ENCODE measurements around the gene GPAT3.
"Not testable (repeated sequence)": the region's sequence is repeated elsewhere in the genome, so short reads cannot be mapped to it uniquely, and the experiment has no call there.

GPAT3 gene

DNA sequence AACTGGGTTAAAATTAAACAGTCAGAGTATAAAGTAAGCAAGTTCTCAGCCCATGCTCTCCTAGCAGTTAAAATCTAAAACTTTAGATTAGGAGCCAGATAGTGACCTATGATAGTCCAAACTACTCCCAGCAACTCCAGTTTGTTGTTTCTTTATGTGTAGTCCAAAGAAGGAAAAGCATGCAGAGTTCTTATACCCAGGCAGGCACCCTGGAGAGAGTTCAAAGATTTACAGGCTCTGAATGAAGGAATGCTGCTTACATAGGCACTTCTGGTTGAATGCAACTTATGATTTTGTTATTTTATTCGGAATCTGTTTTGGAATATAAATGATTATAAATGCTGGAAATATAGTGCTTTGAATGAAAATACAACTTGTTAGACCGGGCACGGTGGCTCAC, 67.2 kb downstream of the GPAT3 start:
- TF ChIP-seq POLR2A (IDR thresholded peaks at IDR 0.05; ENCODE audit: low read depth, low read length): no peak
- FAIRE-seq (no peak), DNase-seq (ENCODE audit: insufficient read length, low spot score) (no peak)

DNA sequence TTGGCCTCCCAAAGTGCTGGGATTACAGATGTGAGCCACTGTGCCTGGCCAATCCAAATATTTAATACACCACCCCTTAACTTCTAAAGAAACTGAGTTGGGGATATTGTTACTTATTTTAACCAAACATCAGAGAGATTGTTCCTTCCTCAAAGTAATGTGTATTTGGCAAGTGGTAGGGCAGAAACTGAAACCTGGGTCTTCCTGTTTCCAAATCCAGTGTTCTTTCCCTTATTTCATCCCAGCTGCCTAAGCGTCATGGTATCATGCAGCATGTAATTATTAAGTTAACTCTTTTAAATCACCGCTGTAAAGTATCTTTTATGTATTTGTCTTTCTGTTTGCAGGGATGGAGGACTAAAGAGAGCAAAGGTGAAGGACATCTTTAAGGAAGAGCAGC, 68.4 kb downstream of the GPAT3 start:
- FAIRE-seq: no peak
- no peak for TF ChIP-seq POLR2A (IDR thresholded peaks at IDR 0.05; ENCODE audit: low read depth, low read length)
- no peak for DNase-seq (ENCODE audit: insufficient read length, low spot score)

DNA sequence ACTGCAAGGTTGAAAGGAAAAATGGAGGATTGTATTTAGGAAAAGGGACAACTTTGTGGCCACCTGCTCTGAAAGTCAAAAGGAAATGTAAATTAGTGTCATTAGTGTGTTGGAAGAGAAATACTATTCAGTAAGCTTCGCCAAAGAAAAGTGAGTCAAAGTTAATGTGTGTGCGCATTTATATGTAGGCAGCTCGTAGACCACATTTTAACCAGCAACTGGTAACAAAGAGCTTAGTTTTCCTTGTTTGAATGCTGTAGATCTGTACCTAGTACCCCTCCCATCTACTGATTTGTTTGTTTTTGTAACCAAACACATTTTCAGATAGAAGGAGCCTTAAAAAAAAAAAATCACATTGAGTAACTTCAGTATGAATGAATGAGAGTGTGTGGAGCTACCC, 69.3 kb downstream of the GPAT3 start:
- TF ChIP-seq POLR2A (IDR thresholded peaks at IDR 0.05; ENCODE audit: low read depth, low read length): no peak
- FAIRE-seq: no peak
- no peak for DNase-seq (ENCODE audit: insufficient read length, low spot score)

DNA sequence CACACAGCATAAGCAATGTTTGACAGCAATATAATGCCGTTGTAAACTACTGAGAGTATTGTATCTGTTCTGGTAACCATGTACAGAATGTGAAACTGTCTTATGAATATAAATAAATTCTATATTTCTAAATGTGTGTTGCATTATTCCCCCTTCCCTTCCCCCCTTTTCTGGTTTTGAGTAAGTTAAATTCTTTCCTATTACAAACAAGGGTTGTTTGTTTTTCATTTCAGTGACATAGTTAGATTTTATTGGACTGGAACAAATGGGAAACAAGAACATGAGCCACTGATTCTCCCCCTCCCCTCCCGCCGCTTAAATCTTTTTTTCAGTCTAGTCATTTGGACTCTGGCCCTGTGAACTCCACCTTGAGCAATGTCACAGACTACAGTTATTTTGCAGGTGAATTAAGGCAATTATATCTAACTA, 69.8 kb downstream of the GPAT3 start:
- FAIRE-seq: no peak
- no peak for DNase-seq (ENCODE audit: insufficient read length, low spot score)

DNA sequence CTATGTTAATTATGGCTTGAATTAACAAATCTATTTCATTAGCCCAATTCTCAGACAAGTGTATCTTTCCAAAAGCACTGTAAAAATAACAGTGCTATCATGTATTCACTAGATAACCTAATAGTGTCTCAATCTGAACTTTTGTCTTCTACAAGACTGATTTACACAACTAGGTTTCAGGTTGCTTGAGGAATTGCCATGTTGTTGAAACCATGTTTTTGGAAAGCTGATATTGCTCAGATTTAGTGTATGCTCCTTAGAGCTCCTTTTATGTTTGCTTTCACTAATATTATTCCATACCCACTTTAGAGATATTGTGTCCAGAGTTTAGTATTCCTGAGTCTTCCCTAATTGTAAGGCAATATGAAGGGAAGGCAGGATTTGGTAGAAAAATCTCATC, 70.6 kb downstream of the GPAT3 start:
- no peak for FAIRE-seq
- TF ChIP-seq POLR2A (IDR thresholded peaks at IDR 0.05; ENCODE audit: low read depth, low read length): no peak
- no peak for DNase-seq (ENCODE audit: insufficient read length, low spot score)

More for the DNA sequence above, 69.8 kb downstream of the GPAT3 start:
- TF ChIP-seq POLR2A (IDR thresholded peaks at IDR 0.05; ENCODE audit: low read depth, low read length): no peak

DNA sequence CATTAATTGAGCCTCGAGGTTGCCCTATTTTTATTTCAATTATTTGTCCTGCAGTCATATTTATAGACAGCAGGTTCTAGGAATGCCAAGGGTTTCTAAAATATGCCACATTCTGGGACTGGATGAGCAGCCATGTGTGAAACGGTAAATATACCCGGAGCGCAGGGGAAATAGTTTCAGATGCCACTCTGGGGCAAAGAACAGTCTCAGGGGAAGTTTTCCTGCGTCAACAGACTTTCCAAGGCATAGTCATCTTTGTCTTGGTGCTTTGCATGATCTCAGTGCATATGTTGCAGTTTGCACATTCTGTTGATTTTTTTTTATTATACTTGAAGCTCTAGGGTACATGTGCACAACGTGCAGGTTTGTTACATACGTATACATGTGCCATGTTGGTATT, 71.0 kb downstream of the GPAT3 start:
- no peak for FAIRE-seq
- no peak for DNase-seq (ENCODE audit: insufficient read length, low spot score)
- TF ChIP-seq POLR2A (IDR thresholded peaks at IDR 0.05; ENCODE audit: low read depth, low read length): no peak

DNA sequence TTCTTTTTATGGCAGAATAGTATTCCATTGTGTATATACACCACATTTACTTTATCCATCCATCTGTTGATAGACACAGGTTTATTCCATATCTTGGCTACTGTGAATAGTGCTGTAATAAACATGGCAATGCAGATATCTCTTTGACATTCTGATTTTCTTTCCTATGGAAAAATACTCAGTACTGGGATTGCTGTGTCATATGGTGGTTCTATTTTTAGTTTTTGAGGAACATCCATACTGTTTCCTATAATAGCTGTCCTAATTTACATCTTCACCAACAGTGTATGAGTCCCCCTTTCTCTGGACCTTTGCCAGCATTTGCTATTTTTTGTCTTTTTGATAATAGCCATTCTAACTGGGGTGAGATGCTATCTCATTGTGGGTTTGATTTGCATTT, 73.5 kb downstream of the GPAT3 start:
- DNase-seq (ENCODE audit: insufficient read length, low spot score) (no peak), FAIRE-seq (no peak)
- no peak for TF ChIP-seq POLR2A (IDR thresholded peaks at IDR 0.05; ENCODE audit: low read depth, low read length)

DNA sequence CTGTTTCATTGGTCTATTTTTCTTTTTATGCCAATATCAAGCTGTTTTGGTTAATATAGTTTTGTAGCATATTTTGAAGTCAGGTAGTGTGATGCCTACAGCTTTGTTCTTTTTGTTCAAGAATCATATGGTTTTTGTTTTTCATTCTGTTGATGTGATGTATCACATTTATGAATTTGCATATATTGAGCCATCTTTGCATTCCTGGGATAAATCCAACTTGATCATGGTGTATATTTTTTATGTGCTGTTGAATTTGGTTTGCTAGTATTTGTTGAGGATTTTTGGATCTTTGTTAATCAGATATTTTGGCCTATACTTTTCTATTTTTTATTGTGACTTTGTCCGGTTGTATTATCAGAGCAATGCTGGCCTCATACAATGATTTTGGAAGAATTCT, 74.8 kb downstream of the GPAT3 start:
- TF ChIP-seq POLR2A (IDR thresholded peaks at IDR 0.05; ENCODE audit: low read depth, low read length): no peak
- DNase-seq (ENCODE audit: insufficient read length, low spot score) (no peak), FAIRE-seq (no peak)

DNA sequence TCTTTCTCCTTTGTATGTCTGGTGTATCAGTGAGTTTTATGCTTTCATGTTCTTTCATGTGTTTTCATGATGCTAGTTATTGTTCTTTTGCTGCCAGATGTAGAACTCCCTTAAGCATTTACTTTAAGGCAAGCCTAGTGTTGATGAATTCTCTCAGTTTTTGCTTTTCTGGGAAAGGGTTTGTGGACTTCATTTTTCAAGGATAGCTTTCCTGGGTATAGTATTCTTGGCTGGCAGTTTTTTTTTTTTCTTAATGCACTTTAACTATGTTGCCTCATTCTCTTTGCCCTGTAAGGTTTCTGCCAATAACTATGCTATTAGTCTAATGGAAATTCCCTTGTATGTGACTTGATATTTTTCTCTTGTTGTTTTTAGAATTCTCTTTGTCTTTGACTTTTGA, 77.1 kb downstream of the GPAT3 start:
- TF ChIP-seq POLR2A (IDR thresholded peaks at IDR 0.05; ENCODE audit: low read depth, low read length): no peak
- DNase-seq (ENCODE audit: insufficient read length, low spot score): no peak
- no peak for FAIRE-seq

DNA sequence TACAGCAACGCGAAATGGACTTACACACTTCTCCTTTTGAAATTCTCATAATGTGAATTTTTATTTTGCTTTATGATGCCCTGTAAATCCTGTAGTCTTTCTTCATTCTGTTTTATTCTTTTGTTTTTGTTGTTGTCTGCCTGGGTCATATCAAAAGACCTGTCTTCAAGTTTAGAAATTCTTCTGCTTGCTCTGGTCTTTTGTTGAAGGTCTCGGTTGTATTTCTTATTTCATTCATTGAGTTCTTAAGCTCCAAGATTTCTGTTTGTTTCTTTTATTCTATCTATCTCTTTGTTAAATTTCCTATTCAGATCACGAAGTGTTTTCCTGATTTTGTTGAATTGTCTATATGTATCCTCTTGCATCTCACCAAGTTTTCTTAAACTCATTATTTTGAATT, 78.1 kb downstream of the GPAT3 start:
- DNase-seq (ENCODE audit: insufficient read length, low spot score) (no peak), FAIRE-seq (no peak)
- TF ChIP-seq POLR2A (IDR thresholded peaks at IDR 0.05; ENCODE audit: low read depth, low read length): no peak

DNA sequence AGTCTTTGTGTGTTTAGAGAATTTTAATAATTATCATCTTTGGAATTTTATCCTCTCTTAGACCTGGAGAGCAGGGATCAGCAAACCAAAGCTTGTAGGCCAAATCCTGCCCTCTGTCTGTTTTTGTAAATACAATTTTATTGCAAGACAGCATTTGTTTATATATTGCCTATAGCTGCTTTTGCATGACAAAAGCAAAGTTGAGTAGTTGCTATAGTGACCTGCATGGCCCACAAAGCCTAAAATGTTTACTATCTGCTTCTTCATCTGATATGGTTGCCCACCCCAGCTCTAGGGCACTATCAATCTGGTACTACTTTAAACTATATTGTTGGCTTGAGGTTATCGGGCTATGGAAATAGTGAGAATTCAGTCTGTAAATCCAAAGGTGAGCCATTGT, 80.3 kb downstream of the GPAT3 start:
- no peak for TF ChIP-seq POLR2A (IDR thresholded peaks at IDR 0.05; ENCODE audit: low read depth, low read length)
- DNase-seq (ENCODE audit: insufficient read length, low spot score) (no peak), FAIRE-seq (no peak)

DNA sequence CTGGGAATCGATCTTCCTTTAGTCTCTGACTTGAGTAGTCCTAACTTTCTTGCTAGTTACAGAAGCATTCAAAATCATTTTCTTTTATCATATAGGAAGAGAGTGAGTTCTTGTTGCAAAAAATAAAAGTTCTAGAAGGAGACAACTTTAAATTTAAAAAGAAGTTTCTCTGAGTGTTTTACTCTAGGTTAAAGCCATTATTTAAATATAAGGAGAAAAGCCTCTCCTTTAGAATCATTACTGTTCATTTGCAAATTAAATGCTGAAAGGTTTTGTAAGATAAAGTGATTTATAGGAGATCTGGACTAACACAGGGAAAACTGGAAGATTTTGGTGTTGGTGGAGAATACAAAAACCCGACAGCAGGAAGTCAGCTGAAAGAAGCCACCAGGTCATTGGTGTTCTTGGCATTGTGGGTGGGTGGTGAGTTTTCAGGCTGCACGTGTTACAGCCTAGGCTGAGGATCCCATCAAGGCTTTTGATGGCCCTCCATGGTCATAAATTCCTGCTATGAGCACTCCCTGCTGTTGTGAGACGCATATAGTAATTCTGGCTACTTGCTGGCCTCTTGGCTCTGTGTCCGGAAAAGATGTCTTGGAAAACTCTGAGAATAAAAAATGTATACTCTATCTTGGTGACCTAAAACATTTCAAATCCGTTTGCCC, 81.6 kb downstream of the GPAT3 start:
- no peak for TF ChIP-seq POLR2A (IDR thresholded peaks at IDR 0.05; ENCODE audit: low read depth, low read length)
- FAIRE-seq (no peak), DNase-seq (ENCODE audit: insufficient read length, low spot score) (no peak)

DNA sequence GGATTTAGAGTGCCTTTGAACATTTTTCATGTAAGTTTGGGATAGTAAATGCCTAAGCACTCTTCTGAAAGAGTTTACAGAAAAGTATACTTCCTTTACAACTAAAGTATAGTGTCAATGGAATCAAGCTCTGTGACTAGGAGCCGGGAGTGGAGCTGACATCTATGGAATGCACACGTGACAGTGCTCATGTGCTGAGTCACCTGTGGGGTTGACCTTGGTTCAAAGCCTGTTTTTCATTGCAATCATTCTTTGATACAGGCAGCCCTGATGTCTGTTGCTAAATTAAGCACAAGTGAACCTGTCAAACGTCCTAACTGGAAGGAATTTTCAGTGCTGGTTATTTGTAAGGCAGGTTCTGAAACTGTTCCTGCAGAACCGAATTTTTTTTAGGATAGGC, 82.5 kb downstream of the GPAT3 start:
- peak; percentile 25 for DNase-seq (ENCODE audit: insufficient read length, low spot score)
- FAIRE-seq: peak; percentile 52
- no peak for TF ChIP-seq POLR2A (IDR thresholded peaks at IDR 0.05; ENCODE audit: low read depth, low read length)

DNA sequence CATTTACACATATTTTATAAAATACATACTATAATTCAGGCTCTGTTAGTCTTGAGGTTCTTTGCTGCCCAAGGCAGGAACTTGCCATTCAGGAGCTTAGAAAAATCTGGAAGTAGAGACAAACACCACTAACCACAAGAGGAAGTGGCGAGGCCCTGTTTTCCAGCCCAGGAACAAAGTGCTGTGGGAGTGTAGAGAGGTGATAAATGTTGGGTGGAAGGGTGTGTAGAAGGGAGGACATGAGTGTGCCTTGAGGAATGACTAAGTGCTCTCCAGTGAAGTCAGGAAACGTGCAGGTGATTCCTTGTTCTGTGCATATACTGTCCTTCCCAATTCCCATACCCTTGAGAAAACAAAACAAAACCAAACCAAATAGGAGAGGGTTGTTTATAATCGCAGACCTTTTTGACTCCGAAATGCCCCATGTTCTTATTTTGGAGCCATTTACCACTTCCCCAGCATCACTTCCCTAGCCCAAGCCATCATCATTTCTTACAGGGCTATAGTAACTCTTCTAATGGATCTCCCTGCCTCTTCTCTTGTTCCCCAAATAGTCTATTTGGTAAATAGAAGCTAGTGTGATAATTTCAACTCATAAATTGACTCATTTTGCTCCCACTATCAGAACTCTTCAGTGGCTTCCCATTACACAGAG, 83.2 kb downstream of the GPAT3 start:
- FAIRE-seq (peak; percentile 89), DNase-seq (ENCODE audit: insufficient read length, low spot score) (no peak)

DNA sequence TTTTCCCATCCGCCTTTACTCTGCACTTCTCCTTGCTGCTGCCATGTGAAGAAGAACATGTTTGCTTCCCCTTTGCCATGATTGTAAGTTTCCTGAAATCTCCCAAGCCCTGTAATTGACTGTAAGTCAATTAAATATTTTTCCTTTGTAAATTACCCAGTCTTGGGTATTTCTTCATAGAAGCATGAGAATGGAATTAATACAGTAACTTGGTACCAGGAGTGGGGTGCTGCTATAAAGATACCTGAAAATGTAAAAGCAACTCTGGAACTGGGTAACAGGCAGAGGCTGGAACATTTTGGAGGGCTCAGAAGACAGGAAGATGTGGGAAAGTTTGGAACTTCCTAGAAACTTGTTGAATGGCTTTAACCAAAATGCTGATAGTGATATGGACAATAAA, 86.2 kb downstream of the GPAT3 start:
- DNase-seq (ENCODE audit: insufficient read length, low spot score); FAIRE-seq: not testable (repeated sequence)

More for the DNA sequence above, 83.2 kb downstream of the GPAT3 start:
- TF ChIP-seq POLR2A (IDR thresholded peaks at IDR 0.05; ENCODE audit: low read depth, low read length): no peak

Measured in H54 (cell line).